ENCODE measurements around the gene TUBB6.

TUBB6 gene

GRCh38 chr18:12345491-12346239 lies 37.6 kb downstream of the TUBB6 start:
- DNase-seq, result no peak

DNA sequence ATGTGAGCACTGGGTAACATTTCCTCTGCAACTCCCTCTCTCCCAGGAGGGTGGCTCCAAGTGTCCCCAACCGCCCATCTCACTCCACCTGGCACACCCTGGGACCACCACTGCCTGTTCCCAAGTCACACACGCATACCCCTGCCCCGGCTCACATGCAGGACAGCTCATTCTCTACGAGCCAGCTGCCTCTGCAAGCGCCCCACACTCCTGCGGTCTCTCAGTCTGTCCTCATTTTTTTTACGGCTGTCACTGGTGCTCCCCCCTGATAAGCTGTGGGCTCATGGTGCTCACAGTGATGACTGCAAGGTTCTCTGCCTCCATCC lies 38.2 kb downstream of the TUBB6 start:
- DNase-seq, result no peak

DNA sequence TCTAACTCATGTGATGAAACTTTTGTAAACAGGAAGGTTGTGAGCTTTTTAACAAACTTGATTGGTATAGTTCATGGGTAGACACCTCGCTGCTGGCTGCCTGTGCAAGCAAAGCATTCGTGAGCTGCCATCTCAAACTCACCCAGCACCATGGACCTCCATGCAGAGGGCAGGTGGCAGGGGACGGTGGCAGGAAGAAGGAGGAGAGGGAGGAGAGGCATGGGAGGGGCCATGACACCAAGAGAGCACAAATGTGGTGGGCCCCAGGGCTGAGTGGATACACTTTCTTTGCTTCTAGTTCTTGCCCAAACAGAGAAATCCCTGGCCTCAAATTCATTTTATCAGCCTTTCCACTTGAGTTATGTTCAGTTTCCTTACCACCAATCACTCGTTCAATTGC lies 39.9 kb downstream of the TUBB6 start:
- DNase-seq, result no peak

- DNase-seq, result no peak
Measured at GRCh38 chr18:12352188-12352587, 44.1 kb downstream of the TUBB6 start.

DNA sequence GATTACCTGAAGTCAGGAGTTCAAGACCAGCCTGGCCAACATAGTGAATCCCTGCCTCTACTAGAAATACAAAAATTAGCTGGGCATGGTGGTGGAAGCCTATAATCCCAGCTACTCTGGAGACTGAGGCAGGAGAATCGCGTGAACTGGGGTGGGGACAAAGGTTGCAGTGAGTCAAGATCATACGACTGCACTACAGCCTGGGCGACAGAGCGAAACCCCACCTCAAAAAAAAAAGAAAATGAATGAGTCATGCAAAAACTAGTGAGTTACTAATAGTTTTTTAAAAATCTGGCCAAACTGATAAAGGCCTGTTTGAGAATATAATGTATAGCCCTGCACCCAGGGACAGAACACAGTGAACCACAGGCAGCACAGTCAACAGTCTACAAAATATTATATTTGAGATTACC lies 51.5 kb downstream of the TUBB6 start:
- DNase-seq, result no peak

GRCh38 chr18:12361770-12362378 lies 53.8 kb downstream of the TUBB6 start:
- no peak for DNase-seq

DNA sequence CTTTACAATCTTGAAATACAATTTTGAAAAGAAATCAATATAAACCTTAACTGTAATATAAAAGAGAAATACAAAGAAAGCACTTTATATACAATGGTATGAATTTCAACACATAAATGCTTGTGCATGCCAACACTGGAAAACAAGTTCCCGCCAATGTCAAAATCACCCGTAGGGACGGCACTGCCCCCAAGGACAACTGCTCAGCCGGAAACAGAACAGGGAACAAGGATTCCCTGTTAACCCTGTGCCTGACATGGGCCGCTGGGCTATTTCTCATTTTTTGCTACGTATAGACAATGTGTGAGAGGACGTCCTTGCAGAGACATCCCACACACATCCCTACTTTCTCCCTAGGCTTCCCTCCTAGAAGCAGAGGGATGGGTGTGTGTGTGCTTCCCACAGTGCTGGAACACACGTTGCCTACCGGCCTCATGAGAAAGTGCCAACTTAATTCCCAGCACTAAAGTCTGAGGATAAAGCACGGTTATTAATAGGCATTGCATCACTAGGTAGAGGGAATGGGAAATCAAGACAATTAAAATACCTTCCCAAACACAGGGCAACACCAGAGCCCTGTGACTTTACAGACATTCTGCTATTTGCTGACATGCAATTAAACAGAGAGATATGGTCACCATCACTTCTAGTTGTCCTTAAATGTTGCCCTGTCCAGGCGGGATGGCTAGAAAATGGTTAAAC lies 54.6 kb downstream of the TUBB6 start:
- no peak for DNase-seq

DNA sequence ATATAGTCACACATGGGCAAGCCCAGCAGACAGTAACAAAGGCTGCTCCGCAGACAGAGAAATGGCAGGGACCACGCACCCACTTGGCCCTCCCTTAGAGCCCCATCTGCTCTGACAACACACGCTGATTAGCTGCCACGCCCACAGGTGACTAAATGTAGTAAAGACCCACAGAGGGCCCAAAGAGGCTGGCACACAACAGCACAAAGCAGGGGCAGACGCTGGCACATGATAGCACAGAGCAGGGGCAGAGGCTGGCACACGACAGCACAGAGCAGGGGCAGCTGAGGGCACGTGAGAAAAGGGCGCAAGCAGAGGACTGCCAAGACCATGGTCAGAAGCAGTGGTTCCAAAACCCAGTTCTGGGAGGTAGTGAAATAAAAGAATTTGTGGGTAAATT lies 58.3 kb downstream of the TUBB6 start:
- DNase-seq, result no peak

DNA sequence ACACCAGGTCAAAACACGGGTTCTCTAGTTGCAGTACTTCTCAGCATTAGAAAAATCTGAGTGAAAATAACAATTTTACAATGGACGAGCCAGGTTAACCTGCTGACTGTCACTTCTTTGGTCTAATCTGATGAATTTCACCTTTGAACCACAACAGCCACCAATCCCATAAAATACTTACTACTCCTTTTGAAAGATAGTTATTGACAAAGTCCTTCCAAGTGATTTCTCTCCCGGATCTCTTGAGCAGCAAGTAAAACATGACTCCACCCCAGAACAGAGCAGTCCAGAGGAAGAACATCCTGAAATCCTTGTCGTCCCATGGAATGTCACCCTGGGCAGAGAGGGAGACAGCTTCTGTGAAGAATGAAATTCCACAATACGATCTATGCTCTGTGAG lies 58.7 kb downstream of the TUBB6 start:
- DNase-seq, result no peak

DNA sequence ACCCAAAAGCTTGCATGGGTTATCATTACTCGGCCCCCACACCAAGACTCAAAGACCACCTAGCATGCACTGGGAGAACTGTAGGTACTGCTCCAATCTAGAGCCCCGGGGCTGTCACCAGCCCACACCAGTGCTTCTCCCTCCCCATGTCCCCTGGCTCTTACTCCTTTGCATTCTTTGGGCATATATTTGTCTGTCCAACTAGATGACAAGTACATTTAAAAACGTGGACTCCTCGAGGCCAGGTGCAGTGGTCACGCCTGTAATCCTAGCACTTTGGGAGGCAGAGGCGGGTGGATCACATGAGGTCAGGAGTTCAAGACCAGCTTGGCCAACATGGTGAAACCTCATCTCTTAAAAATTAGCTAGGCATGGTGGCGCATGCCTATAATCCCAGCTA lies 61.2 kb downstream of the TUBB6 start:
- no peak for DNase-seq

- no peak for DNase-seq
Measured at GRCh38 chr18:12371590-12371989, 63.5 kb downstream of the TUBB6 start.

DNA sequence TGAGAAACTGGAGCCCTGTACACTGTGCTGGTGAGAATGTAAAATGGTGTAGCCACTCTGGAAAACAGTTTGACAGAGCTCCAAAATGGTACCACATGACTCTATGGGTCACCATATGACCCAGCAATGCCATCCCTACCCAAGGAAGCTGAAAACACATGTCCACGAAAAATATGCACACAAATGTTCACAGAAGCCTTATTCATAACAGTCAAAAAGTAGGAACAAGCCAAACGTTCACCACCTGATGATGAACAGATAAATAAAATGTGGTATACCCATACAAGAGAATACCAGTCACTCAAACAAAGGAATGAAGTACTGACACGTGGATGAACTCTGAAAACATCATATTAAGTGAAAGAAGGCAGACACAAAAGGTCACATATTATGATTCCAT lies 64.4 kb downstream of the TUBB6 start:
- no peak for DNase-seq

DNA sequence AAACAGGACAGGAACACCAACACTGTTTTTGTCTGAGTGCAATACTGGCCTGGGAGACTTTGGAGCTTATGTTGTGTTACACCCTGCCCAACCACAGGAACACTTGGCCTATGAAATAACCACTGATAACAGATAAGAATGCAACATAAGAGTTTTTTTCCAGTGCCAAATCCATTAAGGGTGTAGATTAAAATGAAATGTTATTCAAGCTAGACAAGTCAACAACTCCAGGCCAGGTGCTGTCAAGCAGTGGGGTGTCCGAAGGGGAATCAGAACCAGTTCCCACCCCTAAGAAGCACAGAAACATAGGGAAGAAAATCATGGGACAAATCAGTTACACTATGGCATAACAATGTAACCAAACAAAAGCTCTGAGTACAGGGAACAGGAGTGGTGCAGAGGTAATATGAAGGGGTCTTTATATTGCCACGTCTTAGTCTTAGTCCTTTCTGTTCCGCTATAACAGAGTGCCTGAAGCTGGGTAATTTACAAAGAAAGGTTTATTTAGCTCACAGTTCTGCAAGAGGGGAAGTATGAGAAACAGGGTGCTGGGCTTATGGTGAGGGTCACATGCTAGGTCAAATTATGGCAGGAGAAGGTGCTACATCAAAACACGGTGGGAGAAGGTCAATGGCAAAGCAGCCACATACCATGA lies 65.2 kb downstream of the TUBB6 start:
- DNase-seq, result no peak

- no peak for DNase-seq
Measured at GRCh38 chr18:12373771-12374116, 65.7 kb downstream of the TUBB6 start.

GRCh38 chr18:12374401-12374800 lies 66.4 kb downstream of the TUBB6 start:
- DNase-seq, result no peak

All from stimulated activated CD4-positive, alpha-beta T cell treated with anti-CD3 and anti-CD28 coated beads, Interleukin-12 subunit alpha, Interleukin-12 subunit beta, amount 100 ng/mL, for 4 hours (primary cell).